ENCODE results near the gene ANKRD52. TPM values are rescaled to one million over a fixed set of nuclear protein-coding genes. Genes with fewer than 3 reads are reported as not detected.

The ANKRD52 gene
- total and polyA plus RNA-seq, 8 donors = 8.0 to 25.1 (median 17.5) TPM

DNA sequence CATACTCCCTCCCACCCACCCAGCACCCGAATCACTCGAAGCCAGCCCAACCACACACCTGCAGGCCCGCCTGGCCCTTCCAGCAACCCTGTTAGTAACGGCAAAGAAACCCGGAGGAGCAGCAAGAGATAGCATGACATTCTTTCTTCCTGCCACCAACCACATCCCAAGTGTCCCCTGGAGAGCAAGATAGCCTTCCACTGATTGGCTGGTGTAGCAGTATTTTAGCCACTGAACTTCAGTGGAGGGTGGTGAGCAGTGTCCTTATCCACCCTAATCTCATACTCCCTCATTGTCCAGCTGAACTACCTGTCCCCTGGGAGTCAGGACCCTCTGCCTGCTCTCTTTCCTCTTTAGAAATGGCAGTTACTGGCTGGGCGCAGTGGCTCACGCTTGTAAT is 29.1 kb downstream of the ANKRD52 start:
- no peak for TF ChIP-seq CTCF (IDR thresholded peaks at IDR 0.05)
- intact Hi-C loops (cut with DNase I) = no loop called here
- no peaks in the 10 kb centered on the region for H3K9me3 ChIP-seq
- no peaks in the 10 kb centered on the region for H3K27me3 ChIP-seq
- no peak for FAIRE-seq
- ATAC-seq = no peak
- H3K27ac ChIP-seq = peak overlapping the region in 2 of 4 donors; percentile 5 to 71
- WGBS, 2 donors = 74 to 81% methylated on average over 7 of the region's 7 CpGs
- H3K4me1 ChIP-seq = peaks cover 0 to 12% (median 9%) of the 10 kb centered on the region in 3 donors
- no peaks in the 10 kb centered on the region for H3K36me3 ChIP-seq
- no peak for DNase-seq
- no peak overlapping the region for H3K4me3 ChIP-seq

GRCh38 chr12:56224954-56225353 is 33.2 kb downstream of the ANKRD52 start:
- intact Hi-C loops (cut with DNase I) = no loop called here
- no peak for TF ChIP-seq CTCF (IDR thresholded peaks at IDR 0.05)
- no peak overlapping the region for H3K27ac ChIP-seq
- 29 to 32% methylated on average over 11 of the region's 11 CpGs for WGBS, 2 donors
- no peaks in the 10 kb centered on the region for H3K36me3 ChIP-seq
- H3K9me3 ChIP-seq = no peaks in the 10 kb centered on the region
- peak overlapping the region; percentile 51 to 76 (median 64) for H3K4me3 ChIP-seq
- ATAC-seq (no peak), DNase-seq (no peak), FAIRE-seq (no peak)
- peaks cover 0 to 32% (median 15%) of the 10 kb centered on the region in 3 donors for H3K4me1 ChIP-seq
- H3K27me3 ChIP-seq = no peaks in the 10 kb centered on the region

- no peaks in the 10 kb centered on the region for H3K36me3 ChIP-seq
- no peaks in the 10 kb centered on the region for H3K9me3 ChIP-seq
- ATAC-seq = peak; percentile 81 to 89 (median 84)
- H3K27ac ChIP-seq = peak within 1 kb of the TSS; percentile 71 to 99 (median 98)
- 0 to 1% methylated on average over 41 of the region's 41 CpGs for WGBS, 2 donors
- intact Hi-C loops (cut with DNase I) = no loop called here
- H3K4me1 ChIP-seq = peaks cover 0 to 28% (median 10%) of the 10 kb centered on the region in 3 donors
- peak; percentile 97 to 99 (median 98) for DNase-seq
- TF ChIP-seq CTCF (IDR thresholded peaks at IDR 0.05) = peak; percentile 68 to 84 (median 73)
- peak within 1 kb of the TSS; percentile 51 to 76 (median 64) for H3K4me3 ChIP-seq
- H3K27me3 ChIP-seq = no peaks in the 10 kb centered on the region
- FAIRE-seq = peak; percentile 94
These were observed 34.0 kb downstream of the ANKRD52 start, which contains the start of gene NABP2 for GRCh38 chr12:56224102-56224701. Gene NABP2 (plus strand): TSS chr12:56224342. CDS start chr12:56224857, 515 bp downstream.

GRCh38 chr12:56223571-56224101 is 34.5 kb downstream of the ANKRD52 start:
- intact Hi-C loops (cut with DNase I) = no loop called here
- no peak for TF ChIP-seq CTCF (IDR thresholded peaks at IDR 0.05)
- Histone ChIP-seq H3K9me3 (no peaks in the 10 kb centered on the region), H3K27me3 (no peaks in the 10 kb centered on the region), H3K36me3 (no peaks in the 10 kb centered on the region), H3K27ac (peak overlapping the region; percentile 71 to 99 (median 98)), H3K4me1 (peaks cover 0 to 28% (median 10%) of the 10 kb centered on the region in 3 donors), H3K4me3 (peak overlapping the region in 2 of 4 donors; percentile 65 to 76)
- FAIRE-seq = no peak
- 18 to 22% methylated on average over 15 of the region's 15 CpGs for WGBS, 2 donors
- peak in 3 of 4 donors; percentile 0 to 4 (median 4) for ATAC-seq
- no peak for DNase-seq

DNA sequence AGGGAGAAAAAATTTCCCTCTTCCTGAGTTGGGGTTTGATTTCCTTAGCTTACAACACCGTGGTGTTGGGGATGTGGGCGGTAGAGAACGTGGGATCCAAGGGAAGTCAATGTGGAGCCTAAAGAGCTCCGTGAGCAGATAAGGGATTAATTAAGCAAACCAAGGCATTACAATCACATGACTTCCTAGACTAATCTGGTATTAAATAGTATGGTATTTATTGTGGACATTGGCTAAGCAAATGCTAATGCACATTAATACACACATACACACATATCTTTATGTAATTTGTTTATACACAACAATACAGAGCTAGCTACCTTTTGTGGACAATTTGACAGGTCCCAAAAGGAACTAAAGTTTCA is 35.7 kb downstream of the ANKRD52 start:
- intact Hi-C loops (cut with DNase I) = no loop called here
- FAIRE-seq = no peak

More for the DNA sequence above, 35.7 kb downstream of the ANKRD52 start:
- H3K27me3 ChIP-seq = no peaks in the 10 kb centered on the region
- H3K27ac ChIP-seq = peak overlapping the region; percentile 89 to 99 (median 98)
- no peaks in the 10 kb centered on the region for H3K36me3 ChIP-seq
- H3K9me3 ChIP-seq = no peaks in the 10 kb centered on the region
- DNase-seq (no peak), ATAC-seq (no peak)
- H3K4me3 ChIP-seq = peak overlapping the region; percentile 42 to 69 (median 62)
- no peak for TF ChIP-seq CTCF (IDR thresholded peaks at IDR 0.05)
- H3K4me1 ChIP-seq = peaks cover 0 to 28% (median 10%) of the 10 kb centered on the region in 3 donors
- 11 to 17% methylated on average over 4 of the region's 4 CpGs for WGBS, 2 donors

Data from pancreas (tissue), 10 donors.